HEK293 (cell line): ENCODE data around the gene NOX5.

Experiments used
- KLF10 ChIP-seq: fragments of 450-650 bp; IDR thresholded peaks from 2 replicates; pipeline ENCODE4 v1.5.1; 2018; ENCODE audit warnings: missing biosample characterization, mild to moderate bottlenecking, missing genetic modification characterization
- SALL2 ChIP-seq: fragments of 450-650 bp; formaldehyde crosslinking; IDR thresholded peaks from 2 replicates; pipeline ENCODE4 v1.5.0; 2017; ENCODE audit warnings: missing biosample characterization, mild to moderate bottlenecking, missing genetic modification characterization, borderline replicate concordance
- TRIM28 ChIP-seq: IDR thresholded peaks from 2 replicates; pipeline ENCODE4 v1.6.1; 2011; ENCODE audit warnings: low read length, control low read depth, borderline replicate concordance
- ZBTB11 ChIP-seq: fragments of 450-650 bp; formaldehyde crosslinking; conservative IDR thresholded peaks from 2 replicates; pipeline ENCODE4 v1.5.1; 2016; ENCODE audit warnings: low read depth, missing biosample characterization, missing genetic modification characterization
- ZBTB44 ChIP-seq: fragments of 450-650 bp; IDR thresholded peaks from 2 replicates; pipeline ENCODE4 v1.5.1; 2018; ENCODE audit warnings: missing biosample characterization, mild to moderate bottlenecking, missing genetic modification characterization
- ZNF114 ChIP-seq: fragments of 450-650 bp; formaldehyde crosslinking; IDR thresholded peaks from 2 replicates; pipeline ENCODE4 v1.5.0; 2017; ENCODE audit warnings: missing biosample characterization, missing genetic modification characterization
- ZNF274 ChIP-seq, 2 experiments: fragments of 200-500 bp in 1 of 2; fragments of 450-650 bp in 1 of 2; sonication (Bioruptor generic) in 1 of 2; formaldehyde crosslinking in 1 of 2; IDR thresholded peaks; 2 replicates each; pipeline versions ENCODE4 v1.5.1 to v1.6.1; 2014 to 2016; ENCODE audit warnings: borderline replicate concordance in 1 of 2, inconsistent platforms in 1 of 2, low read length in 1 of 2, missing biosample characterization in 1 of 2, missing genetic modification characterization in 1 of 2
- ZNF433 ChIP-seq: fragments of 450-650 bp; formaldehyde crosslinking; IDR thresholded peaks from 2 replicates; pipeline ENCODE4 v1.5.1; 2016; ENCODE audit warnings: missing biosample characterization, missing genetic modification characterization, low read depth
- ZNF549 ChIP-seq: fragments of 450-650 bp; IDR thresholded peaks from 2 replicates; pipeline ENCODE4 v1.5.1; 2018; ENCODE audit warnings: missing biosample characterization, missing genetic modification characterization, mild to moderate bottlenecking, inconsistent platforms, moderate library complexity
- ZNF707 ChIP-seq: fragments of 450-650 bp; formaldehyde crosslinking; IDR thresholded peaks from 2 replicates; pipeline ENCODE4 v1.5.1; 2016; ENCODE audit warnings: missing biosample characterization, missing genetic modification characterization
- ZNF76 ChIP-seq: fragments of 450-650 bp; formaldehyde crosslinking; IDR thresholded peaks from 2 replicates; pipeline ENCODE4; 2016; ENCODE audit warnings: low read depth, missing biosample characterization, missing genetic modification characterization, borderline replicate concordance
- TF ChIP-seq, protein P1 (sequence below): fragments of 450-650 bp; formaldehyde crosslinking; IDR thresholded peaks from 2 replicates; pipeline ENCODE4 v1.5.1; 2016; ENCODE audit warnings: missing biosample characterization, missing genetic modification characterization
- TF ChIP-seq, protein P2 (sequence below): fragments of 450-650 bp; formaldehyde crosslinking; IDR thresholded peaks from 2 replicates; pipeline ENCODE4 v1.5.1; 2016; ENCODE audit warnings: missing biosample characterization, missing genetic modification characterization

DNA sequence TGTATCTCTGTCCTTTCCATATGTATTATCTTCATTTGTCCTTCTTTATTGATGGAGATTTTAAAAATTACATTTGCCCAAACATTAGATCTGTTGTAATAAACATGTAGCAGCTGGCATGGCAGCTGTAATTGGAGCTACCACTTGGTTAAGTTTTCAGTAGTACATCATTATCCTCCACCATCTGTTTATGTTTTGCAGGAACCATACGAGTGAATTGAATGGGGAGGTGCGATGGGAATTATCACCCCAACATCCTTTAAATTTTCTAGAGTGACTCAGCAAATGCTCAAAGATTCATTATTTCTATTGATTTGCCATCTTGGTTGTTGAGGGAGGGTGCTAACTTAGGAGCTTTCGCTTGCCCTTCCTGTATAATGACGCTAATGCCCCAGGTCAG, 32.6 kb upstream of the NOX5 start:
- no peak for TF ChIP-seq TRIM28
- TF ChIP-seq, protein P1, sequence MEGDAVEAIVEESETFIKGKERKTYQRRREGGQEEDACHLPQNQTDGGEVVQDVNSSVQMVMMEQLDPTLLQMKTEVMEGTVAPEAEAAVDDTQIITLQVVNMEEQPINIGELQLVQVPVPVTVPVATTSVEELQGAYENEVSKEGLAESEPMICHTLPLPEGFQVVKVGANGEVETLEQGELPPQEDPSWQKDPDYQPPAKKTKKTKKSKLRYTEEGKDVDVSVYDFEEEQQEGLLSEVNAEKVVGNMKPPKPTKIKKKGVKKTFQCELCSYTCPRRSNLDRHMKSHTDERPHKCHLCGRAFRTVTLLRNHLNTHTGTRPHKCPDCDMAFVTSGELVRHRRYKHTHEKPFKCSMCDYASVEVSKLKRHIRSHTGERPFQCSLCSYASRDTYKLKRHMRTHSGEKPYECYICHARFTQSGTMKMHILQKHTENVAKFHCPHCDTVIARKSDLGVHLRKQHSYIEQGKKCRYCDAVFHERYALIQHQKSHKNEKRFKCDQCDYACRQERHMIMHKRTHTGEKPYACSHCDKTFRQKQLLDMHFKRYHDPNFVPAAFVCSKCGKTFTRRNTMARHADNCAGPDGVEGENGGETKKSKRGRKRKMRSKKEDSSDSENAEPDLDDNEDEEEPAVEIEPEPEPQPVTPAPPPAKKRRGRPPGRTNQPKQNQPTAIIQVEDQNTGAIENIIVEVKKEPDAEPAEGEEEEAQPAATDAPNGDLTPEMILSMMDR (tag by site-specific recombination): no peak
- TF ChIP-seq, protein P2, sequence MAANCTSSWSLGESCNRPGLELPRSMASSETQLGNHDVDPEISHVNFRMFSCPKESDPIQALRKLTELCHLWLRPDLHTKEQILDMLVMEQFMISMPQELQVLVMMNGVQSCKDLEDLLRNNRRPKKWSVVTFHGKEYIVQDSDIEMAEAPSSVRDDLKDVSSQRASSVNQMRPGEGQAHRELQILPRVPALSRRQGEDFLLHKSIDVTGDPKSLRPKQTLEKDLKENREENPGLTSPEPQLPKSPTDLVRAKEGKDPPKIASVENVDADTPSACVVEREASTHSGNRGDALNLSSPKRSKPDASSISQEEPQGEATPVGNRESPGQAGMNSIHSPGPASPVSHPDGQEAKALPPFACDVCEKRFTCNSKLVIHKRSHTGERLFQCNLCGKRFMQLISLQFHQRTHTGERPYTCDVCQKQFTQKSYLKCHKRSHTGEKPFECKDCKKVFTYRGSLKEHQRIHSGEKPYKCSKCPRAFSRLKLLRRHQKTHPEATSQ (tag by site-specific recombination): no peak
- no peak for TF ChIP-seq ZBTB44
- TF ChIP-seq ZBTB11: no peak
- no peak for TF ChIP-seq SALL2 (tag by site-specific recombination)
- TF ChIP-seq ZNF76 (tag by site-specific recombination): no peak
- no peak for TF ChIP-seq ZNF549
- TF ChIP-seq ZNF114 (tag by site-specific recombination): no peak
- no peak for TF ChIP-seq ZNF707
- TF ChIP-seq ZNF433 (tag by site-specific recombination): no peak
- TF ChIP-seq KLF10 (tag by site-specific recombination): no peak
- no peak for TF ChIP-seq ZNF274 (IDR thresholded peaks at IDR 0.05; ENCODE audit: low read length)
- TF ChIP-seq ZNF274 (tag by site-specific recombination; IDR thresholded peaks at IDR 0.05; ENCODE audit: borderline replicate concordance): no peak
